ENCODE measurements around the gene GNLY. TPM values are rescaled to one million over a fixed set of nuclear protein-coding genes. Genes with fewer than 3 reads are reported as not detected.

GNLY gene
- total RNA-seq, 1 experiment from 2014 or later = not detected

DNA sequence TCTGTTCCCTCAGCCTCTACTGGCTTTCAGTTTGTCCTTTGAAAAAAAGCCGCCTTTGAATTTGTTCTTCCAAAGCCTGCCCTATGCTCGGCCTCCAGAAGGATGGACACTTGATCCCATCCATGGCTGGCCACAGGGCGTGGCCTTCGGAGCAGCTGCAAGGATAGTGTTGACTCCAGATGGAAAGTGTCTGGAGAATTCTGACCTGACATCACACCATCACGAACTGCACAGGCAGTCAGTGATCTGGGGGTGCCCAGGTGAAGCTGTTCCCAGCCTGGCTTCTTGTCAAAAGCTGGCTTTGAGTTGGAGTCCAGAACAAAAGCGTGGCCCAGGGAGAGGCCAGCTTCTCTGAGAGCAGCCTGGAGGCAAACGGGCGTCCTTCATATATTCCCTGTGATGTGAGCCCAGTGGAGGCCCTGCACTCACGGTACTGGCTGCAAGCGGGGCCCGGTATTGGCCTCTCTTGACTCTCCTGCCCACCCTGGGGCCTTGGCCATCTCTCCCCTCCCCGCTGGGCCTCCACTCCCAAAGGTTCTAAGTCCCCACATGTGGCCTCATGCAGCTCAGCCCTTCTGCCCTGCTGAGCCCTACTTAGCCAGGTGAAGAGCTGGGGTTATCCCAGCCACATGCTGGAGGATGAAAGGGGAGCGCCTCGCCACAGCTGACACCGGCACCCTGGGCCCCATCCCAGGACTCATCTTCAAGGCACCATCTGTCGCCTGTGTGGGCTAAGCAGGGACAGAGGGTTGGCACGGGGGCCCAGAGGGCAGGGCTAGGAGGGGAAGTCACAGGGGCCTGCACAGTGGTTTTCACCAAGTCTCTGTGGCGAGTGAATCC is 39.2 kb downstream of the GNLY start:
- Histone ChIP-seq H3K79me2 (ENCODE audit: low read length) (no peaks in the 10 kb centered on the region), H3K9me2 (replicated peaks; ENCODE audit: insufficient read depth, low read length) (no peaks in the 10 kb centered on the region), H3K9ac (ENCODE audit: low read length) (no peak overlapping the region), H3K9me3 (ENCODE audit: low read length) (no peaks in the 10 kb centered on the region), H3K27me3 (ENCODE audit: low read length) (no peaks in the 10 kb centered on the region), H2AFZ (ENCODE audit: low read length) (no peak overlapping the region), H3K27ac (ENCODE audit: low read length) (no peak overlapping the region), H3K4me3 (ENCODE audit: low read length) (no peak overlapping the region), H3K4me1 (ENCODE audit: low read length) (no peaks in the 10 kb centered on the region), H3K4me2 (ENCODE audit: low read depth, low read length, poor library complexity, severe bottlenecking) (no peak overlapping the region), H4K20me1 (ENCODE audit: insufficient read depth, low read depth, low read length) (no peaks in the 10 kb centered on the region), H3K36me3 (ENCODE audit: insufficient read depth, low read length) (no peaks in the 10 kb centered on the region)
- no peak for DNase-seq

DNA sequence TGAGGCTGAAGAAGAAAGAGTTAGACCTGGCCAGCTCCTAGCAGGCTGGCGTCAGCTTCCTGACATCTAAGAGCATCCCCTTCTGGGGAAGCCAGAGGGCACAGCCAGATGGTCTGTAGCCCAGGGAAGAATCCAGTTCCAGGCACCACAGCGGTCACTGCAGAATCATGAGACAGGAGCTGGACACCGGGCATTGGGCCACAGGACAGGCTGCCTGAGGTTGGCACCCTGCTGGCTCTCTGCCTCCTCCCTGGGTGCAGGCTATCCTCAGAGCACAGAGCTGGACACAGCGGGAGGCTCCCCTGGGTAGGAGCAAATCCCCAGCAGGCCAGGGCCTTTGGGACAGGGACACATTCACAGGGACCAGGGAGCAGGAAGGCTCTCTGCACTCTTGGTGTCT is 39.9 kb downstream of the GNLY start:
- Histone ChIP-seq H3K9ac (ENCODE audit: low read length) (no peak overlapping the region), H3K27ac (ENCODE audit: low read length) (no peak overlapping the region), H3K9me2 (replicated peaks; ENCODE audit: insufficient read depth, low read length) (no peaks in the 10 kb centered on the region), H3K4me2 (ENCODE audit: low read depth, low read length, poor library complexity, severe bottlenecking) (no peak overlapping the region), H3K4me3 (ENCODE audit: low read length) (no peak overlapping the region), H3K36me3 (ENCODE audit: insufficient read depth, low read length) (no peaks in the 10 kb centered on the region), H3K9me3 (ENCODE audit: low read length) (no peaks in the 10 kb centered on the region), H3K79me2 (ENCODE audit: low read length) (no peaks in the 10 kb centered on the region), H2AFZ (ENCODE audit: low read length) (no peak overlapping the region), H3K27me3 (ENCODE audit: low read length) (no peaks in the 10 kb centered on the region), H4K20me1 (ENCODE audit: insufficient read depth, low read depth, low read length) (no peaks in the 10 kb centered on the region), H3K4me1 (ENCODE audit: low read length) (no peaks in the 10 kb centered on the region)
- DNase-seq = no peak

DNA sequence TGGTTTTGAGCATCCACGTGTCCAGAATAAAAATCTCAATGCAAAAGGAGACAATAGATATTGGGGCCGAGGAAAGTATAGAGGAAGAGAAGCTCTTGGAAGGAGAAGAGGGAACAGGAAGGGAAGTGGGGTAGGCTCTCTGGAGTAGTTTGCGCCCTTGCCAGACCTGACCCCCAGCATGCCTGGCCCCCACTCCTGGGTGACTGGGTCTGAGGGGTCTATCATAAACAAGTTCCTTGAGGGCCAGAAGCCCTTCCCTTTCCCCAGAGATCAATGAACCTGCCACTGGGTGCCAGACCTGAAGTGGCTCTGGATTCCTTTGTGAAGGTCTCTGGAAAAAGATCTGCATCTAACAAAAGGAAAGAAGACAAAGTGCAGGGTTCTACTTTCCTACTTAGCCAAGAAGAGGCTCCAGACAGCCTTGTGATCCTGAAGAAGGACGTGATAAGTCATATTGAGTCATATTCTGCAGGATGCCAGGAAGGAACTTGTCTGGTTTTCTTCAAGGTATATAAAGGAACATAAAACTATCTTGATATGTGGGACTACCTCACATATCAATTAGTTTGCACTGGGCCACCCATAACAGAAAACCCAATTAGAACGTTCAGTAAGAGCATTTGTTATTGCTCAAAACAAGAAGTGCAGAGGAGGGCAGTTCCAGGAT is 40.9 kb downstream of the GNLY start:
- no peak for DNase-seq
- H3K9ac ChIP-seq (ENCODE audit: low read length) = no peak overlapping the region
- H2AFZ ChIP-seq (ENCODE audit: low read length) = no peak overlapping the region
- H3K4me1 ChIP-seq (ENCODE audit: low read length) = no peaks in the 10 kb centered on the region
- H3K27ac ChIP-seq (ENCODE audit: low read length) = no peak overlapping the region
- no peak overlapping the region for H3K4me2 ChIP-seq (ENCODE audit: low read depth, low read length, poor library complexity, severe bottlenecking)
- no peaks in the 10 kb centered on the region for H3K9me3 ChIP-seq (ENCODE audit: low read length)
- no peaks in the 10 kb centered on the region for H3K9me2 ChIP-seq (replicated peaks; ENCODE audit: insufficient read depth, low read length)
- H3K36me3 ChIP-seq (ENCODE audit: insufficient read depth, low read length) = no peaks in the 10 kb centered on the region
- no peaks in the 10 kb centered on the region for H3K27me3 ChIP-seq (ENCODE audit: low read length)
- no peak overlapping the region for H3K4me3 ChIP-seq (ENCODE audit: low read length)
- H4K20me1 ChIP-seq (ENCODE audit: insufficient read depth, low read depth, low read length) = no peaks in the 10 kb centered on the region
- H3K79me2 ChIP-seq (ENCODE audit: low read length) = no peaks in the 10 kb centered on the region

DNA sequence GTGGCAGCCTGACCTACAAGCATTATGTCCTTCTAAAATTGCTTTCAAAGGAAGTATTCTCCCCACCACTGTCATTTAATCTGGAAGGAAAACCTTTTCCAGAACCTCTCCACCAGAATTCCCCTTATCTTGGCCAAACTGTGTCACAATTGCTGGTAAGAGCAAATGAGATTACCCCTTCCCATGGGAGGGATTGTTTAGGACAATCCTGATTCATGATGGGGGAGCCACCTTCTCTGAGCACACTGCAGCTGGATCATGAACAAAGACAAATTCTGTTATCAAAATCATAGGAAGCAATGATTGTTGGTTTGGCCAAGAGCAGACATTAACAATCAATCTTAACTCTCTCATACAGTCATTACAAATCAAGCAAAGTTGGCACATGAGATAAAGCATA is 41.5 kb downstream of the GNLY start:
- no peaks in the 10 kb centered on the region for H4K20me1 ChIP-seq (ENCODE audit: insufficient read depth, low read depth, low read length)
- H3K27ac ChIP-seq (ENCODE audit: low read length) = no peak overlapping the region
- no peak overlapping the region for H3K4me2 ChIP-seq (ENCODE audit: low read depth, low read length, poor library complexity, severe bottlenecking)
- H3K4me3 ChIP-seq (ENCODE audit: low read length) = no peak overlapping the region
- no peaks in the 10 kb centered on the region for H3K4me1 ChIP-seq (ENCODE audit: low read length)
- H3K9me3 ChIP-seq (ENCODE audit: low read length) = no peaks in the 10 kb centered on the region
- no peaks in the 10 kb centered on the region for H3K79me2 ChIP-seq (ENCODE audit: low read length)
- no peaks in the 10 kb centered on the region for H3K9me2 ChIP-seq (replicated peaks; ENCODE audit: insufficient read depth, low read length)
- no peaks in the 10 kb centered on the region for H3K36me3 ChIP-seq (ENCODE audit: insufficient read depth, low read length)
- H2AFZ ChIP-seq (ENCODE audit: low read length) = no peak overlapping the region
- no peak overlapping the region for H3K9ac ChIP-seq (ENCODE audit: low read length)
- H3K27me3 ChIP-seq (ENCODE audit: low read length) = no peaks in the 10 kb centered on the region
- DNase-seq = no peak

DNA sequence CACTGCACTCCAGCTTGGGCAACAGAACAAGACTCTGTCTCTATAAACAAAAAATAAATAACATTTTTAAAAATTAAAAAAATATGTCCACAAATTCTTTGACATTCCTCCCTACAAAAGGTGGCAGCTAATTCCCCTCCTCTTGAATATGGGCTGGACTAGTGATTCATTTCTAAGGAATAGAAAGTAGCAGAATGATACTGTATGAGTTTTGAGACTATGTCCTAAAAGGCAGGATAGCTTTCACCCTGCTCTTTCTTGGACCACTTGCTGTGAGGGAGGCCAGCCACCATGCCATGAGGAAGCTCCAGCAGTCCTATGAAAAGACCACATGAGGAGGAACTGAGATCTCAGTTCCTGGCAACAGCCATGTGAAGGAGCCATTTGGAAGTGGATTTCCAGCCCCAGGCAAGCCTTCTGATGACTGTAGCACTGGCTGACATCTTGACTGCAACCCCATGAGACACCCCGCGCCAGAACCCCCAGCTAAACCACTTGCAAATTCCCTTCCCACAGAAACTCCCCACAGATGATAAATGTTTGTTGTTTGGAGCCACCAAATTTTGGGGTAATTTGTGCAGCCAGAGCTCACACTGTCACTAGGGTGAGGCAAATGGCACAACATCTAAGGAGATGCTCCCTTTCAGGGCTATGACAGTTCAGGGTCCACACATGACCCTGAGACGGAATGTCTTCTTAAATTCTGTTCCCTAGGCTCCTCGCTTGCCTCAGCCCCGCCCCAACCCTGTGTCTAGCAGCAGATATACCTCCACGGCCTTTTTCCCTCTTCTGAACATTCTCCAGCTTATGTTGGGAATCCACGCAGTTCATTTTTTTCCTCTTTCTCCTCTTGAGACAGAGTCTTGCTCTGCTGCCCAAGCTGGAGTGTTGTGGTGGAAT is 42.5 kb downstream of the GNLY start:
- Histone ChIP-seq H4K20me1 (ENCODE audit: insufficient read depth, low read depth, low read length) (no peaks in the 10 kb centered on the region), H3K9ac (ENCODE audit: low read length) (no peak overlapping the region), H3K9me3 (ENCODE audit: low read length) (no peaks in the 10 kb centered on the region), H3K79me2 (ENCODE audit: low read length) (no peaks in the 10 kb centered on the region), H2AFZ (ENCODE audit: low read length) (no peak overlapping the region), H3K4me2 (ENCODE audit: low read depth, low read length, poor library complexity, severe bottlenecking) (no peak overlapping the region), H3K4me3 (ENCODE audit: low read length) (no peak overlapping the region), H3K4me1 (ENCODE audit: low read length) (no peaks in the 10 kb centered on the region), H3K27me3 (ENCODE audit: low read length) (no peaks in the 10 kb centered on the region), H3K9me2 (replicated peaks; ENCODE audit: insufficient read depth, low read length) (no peaks in the 10 kb centered on the region), H3K27ac (ENCODE audit: low read length) (no peak overlapping the region), H3K36me3 (ENCODE audit: insufficient read depth, low read length) (no peaks in the 10 kb centered on the region)
- DNase-seq = no peak

DNA sequence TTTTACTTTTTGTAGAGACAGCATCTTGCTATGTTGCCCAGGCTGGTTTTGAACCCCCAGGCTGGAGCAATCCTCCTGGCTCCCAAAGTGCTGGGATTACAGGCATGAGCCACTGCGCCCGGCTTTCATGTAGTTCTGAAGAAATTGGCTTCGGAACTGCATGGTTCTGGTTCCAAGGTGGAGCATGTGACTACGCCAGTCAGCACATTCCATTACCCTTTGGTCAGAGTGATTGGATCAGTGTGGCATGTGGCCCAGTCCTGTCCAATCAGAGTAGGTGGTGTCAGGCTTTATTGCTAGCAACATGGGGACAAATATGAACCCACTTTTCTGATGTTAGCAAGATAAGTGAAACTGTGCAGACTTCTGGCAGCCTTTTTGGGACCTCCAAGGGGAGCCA is 43.3 kb downstream of the GNLY start:
- Histone ChIP-seq H3K9ac (ENCODE audit: low read length) (no peak overlapping the region), H2AFZ (ENCODE audit: low read length) (no peak overlapping the region), H3K27me3 (ENCODE audit: low read length) (no peaks in the 10 kb centered on the region), H3K4me3 (ENCODE audit: low read length) (no peak overlapping the region), H3K36me3 (ENCODE audit: insufficient read depth, low read length) (no peaks in the 10 kb centered on the region), H3K4me2 (ENCODE audit: low read depth, low read length, poor library complexity, severe bottlenecking) (no peak overlapping the region), H3K79me2 (ENCODE audit: low read length) (no peaks in the 10 kb centered on the region), H3K27ac (ENCODE audit: low read length) (no peak overlapping the region), H3K9me3 (ENCODE audit: low read length) (no peaks in the 10 kb centered on the region), H3K9me2 (replicated peaks; ENCODE audit: insufficient read depth, low read length) (no peaks in the 10 kb centered on the region), H4K20me1 (ENCODE audit: insufficient read depth, low read depth, low read length) (no peaks in the 10 kb centered on the region), H3K4me1 (ENCODE audit: low read length) (no peaks in the 10 kb centered on the region)
- no peak for DNase-seq

DNA sequence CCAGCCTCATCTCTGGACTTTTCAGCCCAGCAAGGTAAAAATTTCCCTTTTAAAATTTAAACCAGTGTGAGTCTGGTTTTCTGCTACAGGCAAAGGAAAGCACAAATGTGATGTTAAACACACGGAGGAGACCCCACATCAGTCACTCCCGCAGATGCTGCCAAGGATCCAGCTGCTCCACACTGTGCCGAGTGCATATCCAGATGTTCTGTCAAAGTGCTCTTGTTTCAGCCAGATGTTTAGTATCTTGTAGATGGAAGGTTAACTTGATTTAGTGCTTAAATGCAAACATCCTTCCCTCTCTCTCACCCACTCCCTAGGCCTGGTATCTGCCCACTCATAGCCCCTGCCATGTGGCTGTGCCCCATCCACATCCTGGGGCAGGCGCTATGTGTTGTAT is 43.8 kb downstream of the GNLY start:
- no peak overlapping the region for H3K4me2 ChIP-seq (ENCODE audit: low read depth, low read length, poor library complexity, severe bottlenecking)

DNA sequence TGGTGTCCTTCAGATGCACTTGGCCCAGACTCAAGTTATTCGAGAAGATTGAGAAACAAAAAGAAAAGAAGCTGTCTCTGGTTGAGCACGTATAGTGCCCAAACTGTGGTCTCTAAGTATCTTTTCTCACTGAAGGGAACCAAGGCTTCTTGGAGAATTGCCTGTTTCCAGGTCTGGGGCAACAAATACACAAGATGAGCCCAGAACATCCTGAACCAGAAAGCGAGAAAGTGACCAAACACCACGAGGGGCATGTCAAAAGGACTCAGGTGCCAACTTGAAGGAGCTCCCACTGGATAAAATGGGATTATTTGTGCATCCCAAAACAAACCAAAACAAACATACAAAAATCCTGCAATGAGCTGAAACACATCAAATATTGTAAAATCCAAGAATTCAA is 46.0 kb downstream of the GNLY start:
- no peak overlapping the region for H3K4me3 ChIP-seq (ENCODE audit: low read length)
- no peak overlapping the region for H3K9ac ChIP-seq (ENCODE audit: low read length)
- no peak overlapping the region for H3K27ac ChIP-seq (ENCODE audit: low read length)
- no peaks in the 10 kb centered on the region for H4K20me1 ChIP-seq (ENCODE audit: insufficient read depth, low read depth, low read length)
- no peaks in the 10 kb centered on the region for H3K27me3 ChIP-seq (ENCODE audit: low read length)
- H2AFZ ChIP-seq (ENCODE audit: low read length) = no peak overlapping the region
- H3K4me2 ChIP-seq (ENCODE audit: low read depth, low read length, poor library complexity, severe bottlenecking) = no peak overlapping the region
- DNase-seq = no peak
- peaks cover 4% of the 10 kb centered on the region for H3K4me1 ChIP-seq (ENCODE audit: low read length)
- no peaks in the 10 kb centered on the region for H3K36me3 ChIP-seq (ENCODE audit: insufficient read depth, low read length)
- no peaks in the 10 kb centered on the region for H3K79me2 ChIP-seq (ENCODE audit: low read length)
- H3K9me3 ChIP-seq (ENCODE audit: low read length) = no peaks in the 10 kb centered on the region
- no peaks in the 10 kb centered on the region for H3K9me2 ChIP-seq (replicated peaks; ENCODE audit: insufficient read depth, low read length)

More for the DNA sequence above, 43.8 kb downstream of the GNLY start:
- Histone ChIP-seq H3K9me2 (replicated peaks; ENCODE audit: insufficient read depth, low read length) (no peaks in the 10 kb centered on the region), H3K4me3 (ENCODE audit: low read length) (no peak overlapping the region), H3K9ac (ENCODE audit: low read length) (no peak overlapping the region), H3K36me3 (ENCODE audit: insufficient read depth, low read length) (no peaks in the 10 kb centered on the region), H3K9me3 (ENCODE audit: low read length) (no peaks in the 10 kb centered on the region), H3K4me1 (ENCODE audit: low read length) (no peaks in the 10 kb centered on the region), H4K20me1 (ENCODE audit: insufficient read depth, low read depth, low read length) (no peaks in the 10 kb centered on the region), H3K27me3 (ENCODE audit: low read length) (no peaks in the 10 kb centered on the region), H2AFZ (ENCODE audit: low read length) (no peak overlapping the region), H3K79me2 (ENCODE audit: low read length) (no peaks in the 10 kb centered on the region), H3K27ac (ENCODE audit: low read length) (no peak overlapping the region)
- no peak for DNase-seq
